ENCODE measurements around the gene PJA1.

DNA sequence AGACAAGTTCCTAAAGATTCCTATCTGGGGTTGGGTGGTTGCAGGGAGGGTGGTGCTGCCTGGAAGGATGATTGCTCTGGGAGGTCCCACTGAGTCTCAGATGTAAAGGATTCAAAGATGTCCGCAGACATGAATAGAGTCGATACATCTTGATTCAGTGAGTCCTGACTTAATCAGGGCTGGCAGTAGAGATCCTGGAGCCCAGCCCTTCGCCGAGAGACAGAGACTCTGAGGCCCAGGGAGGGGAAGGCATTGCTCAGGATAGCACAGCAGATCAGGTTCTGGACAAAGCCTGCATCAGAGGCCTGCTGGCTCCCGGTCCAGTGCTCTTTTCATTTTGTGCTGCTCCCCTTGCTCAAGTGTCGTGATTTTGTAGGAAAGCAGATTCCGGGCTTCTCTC lies 21.7 kb downstream of the PJA1 start:
- TF ChIP-seq POLR2A (IDR thresholded peaks at IDR 0.05; ENCODE audit: low read length) (no peak), GATA1 (IDR thresholded peaks at IDR 0.05; ENCODE audit: low read depth, low read length) (no peak)
